Lower lobe of right lung (tissue), 2 donors: ENCODE measurements around the gene CDH5. TPM values are rescaled to one million over a fixed set of nuclear protein-coding genes. Genes with fewer than 3 reads are reported as not detected.

Experiments
- ATAC-seq, 2 donors: fragments of 200-7000 bp; cut with Tn5 transposase; one replicate each; pipeline ENCODE4 v1.9.1; 2020 to 2022; ENCODE audit warnings: mild to moderate bottlenecking in 2 of 2, moderate library complexity in 2 of 2
- DNase-seq: peaks from one replicate; pipeline ENCODE4 v3.0.0-alpha.2; 2020
- H3K27ac ChIP-seq: fragments of 200-600 bp; one replicate; pipeline ENCODE4 v1.8.0; 2022
- H3K27me3 ChIP-seq: fragments of 200-600 bp; one replicate; pipeline ENCODE4 v1.8.0; 2022; ENCODE audit warnings: low read depth
- H3K36me3 ChIP-seq: fragments of 200-600 bp; one replicate; pipeline ENCODE4 v1.8.0; 2022; ENCODE audit warnings: mild to moderate bottlenecking
- H3K4me1 ChIP-seq: fragments of 200-600 bp; one replicate; pipeline ENCODE4 v1.8.0; 2022
- H3K4me3 ChIP-seq: fragments of 200-600 bp; one replicate; pipeline ENCODE4 v1.8.0; 2022; ENCODE audit warnings: mild to moderate bottlenecking
- H3K9me3 ChIP-seq: fragments of 200-600 bp; one replicate; pipeline ENCODE4 v1.8.0; 2022
- intact Hi-C: fragments of 100-400 bp; cut with DNase I; formaldehyde crosslinking; loops from one replicate; pipeline ENCODE4 v1.11.0; 2022
- total RNA-seq: library from RNA; stranded (reverse); fragmentation: NEBNext Ultra II Directional; extraction: Animal tissue kit (Norgen Biotek cat#: 25700); gene quantifications from one replicate; pipeline ENCODE4 v1.2.1, GENCODE V29; 2021
- TF ChIP-seq, protein P1 (sequence below): fragments of 200-600 bp; IDR thresholded peaks from one replicate; pipeline ENCODE4 v1.8.0; 2022; ENCODE audit warnings: antibody characterized with exemption, mild to moderate bottlenecking
- donor health status: DM: no; HTN: yes; CAD: no; lungs with severe emphysema.

CDH5 gene
- total RNA-seq, 1 donor from 2014 or later, result 128 TPM

DNA sequence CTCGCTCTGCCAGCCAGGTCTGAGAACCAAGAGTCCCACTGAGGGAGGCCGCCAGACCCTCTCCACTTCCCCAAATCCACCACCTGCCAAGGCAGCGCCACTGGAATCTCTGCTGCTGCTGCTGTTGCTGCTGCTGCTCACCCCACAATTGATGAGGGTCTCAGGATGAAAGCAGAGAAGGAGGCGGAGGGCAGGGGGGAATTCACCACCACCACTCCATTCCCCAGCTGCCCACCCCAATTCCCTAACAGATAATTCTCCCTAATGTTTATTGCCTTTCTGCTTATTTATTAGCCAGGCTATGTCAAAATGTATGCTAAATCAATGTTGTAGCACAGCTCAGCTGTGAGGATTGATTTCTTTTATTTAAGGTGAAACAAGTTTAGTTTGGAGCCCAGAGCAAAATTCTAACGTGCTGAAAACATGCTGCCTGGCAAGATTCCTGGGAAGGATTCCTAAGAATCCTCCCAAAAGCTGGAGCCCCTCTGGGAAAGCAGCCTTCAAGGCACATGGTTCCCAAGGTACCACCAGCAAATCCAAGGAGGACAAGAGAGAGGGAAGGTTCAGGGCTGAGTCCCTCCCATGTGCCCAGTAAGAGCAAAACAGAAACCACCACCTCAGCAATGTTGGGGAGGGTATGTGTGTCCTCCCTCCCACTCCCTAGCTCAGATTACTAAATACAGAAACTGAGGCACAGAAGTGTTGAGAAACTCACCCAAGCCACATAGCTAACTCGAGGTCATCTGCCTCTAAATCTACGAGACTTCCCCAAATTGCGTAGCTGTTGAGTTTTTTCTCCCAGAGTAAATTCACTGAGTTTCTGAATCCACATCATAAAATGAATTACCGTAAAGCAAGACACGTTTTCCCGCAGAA lies 12.2 kb upstream of the CDH5 start:
- H3K9me3 ChIP-seq, result no peaks in the 10 kb centered on the region
- DNase-seq, result no peak
- intact Hi-C loops, result no loop called here
- no peak overlapping the region for H3K4me3 ChIP-seq
- TF ChIP-seq, protein P1, sequence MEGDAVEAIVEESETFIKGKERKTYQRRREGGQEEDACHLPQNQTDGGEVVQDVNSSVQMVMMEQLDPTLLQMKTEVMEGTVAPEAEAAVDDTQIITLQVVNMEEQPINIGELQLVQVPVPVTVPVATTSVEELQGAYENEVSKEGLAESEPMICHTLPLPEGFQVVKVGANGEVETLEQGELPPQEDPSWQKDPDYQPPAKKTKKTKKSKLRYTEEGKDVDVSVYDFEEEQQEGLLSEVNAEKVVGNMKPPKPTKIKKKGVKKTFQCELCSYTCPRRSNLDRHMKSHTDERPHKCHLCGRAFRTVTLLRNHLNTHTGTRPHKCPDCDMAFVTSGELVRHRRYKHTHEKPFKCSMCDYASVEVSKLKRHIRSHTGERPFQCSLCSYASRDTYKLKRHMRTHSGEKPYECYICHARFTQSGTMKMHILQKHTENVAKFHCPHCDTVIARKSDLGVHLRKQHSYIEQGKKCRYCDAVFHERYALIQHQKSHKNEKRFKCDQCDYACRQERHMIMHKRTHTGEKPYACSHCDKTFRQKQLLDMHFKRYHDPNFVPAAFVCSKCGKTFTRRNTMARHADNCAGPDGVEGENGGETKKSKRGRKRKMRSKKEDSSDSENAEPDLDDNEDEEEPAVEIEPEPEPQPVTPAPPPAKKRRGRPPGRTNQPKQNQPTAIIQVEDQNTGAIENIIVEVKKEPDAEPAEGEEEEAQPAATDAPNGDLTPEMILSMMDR, result no peak
- ATAC-seq, result no peak
- no peaks in the 10 kb centered on the region for H3K27me3 ChIP-seq
- H3K27ac ChIP-seq, result no peak overlapping the region
- no peaks in the 10 kb centered on the region for H3K36me3 ChIP-seq
- H3K4me1 ChIP-seq, result peaks cover 17% of the 10 kb centered on the region

DNA sequence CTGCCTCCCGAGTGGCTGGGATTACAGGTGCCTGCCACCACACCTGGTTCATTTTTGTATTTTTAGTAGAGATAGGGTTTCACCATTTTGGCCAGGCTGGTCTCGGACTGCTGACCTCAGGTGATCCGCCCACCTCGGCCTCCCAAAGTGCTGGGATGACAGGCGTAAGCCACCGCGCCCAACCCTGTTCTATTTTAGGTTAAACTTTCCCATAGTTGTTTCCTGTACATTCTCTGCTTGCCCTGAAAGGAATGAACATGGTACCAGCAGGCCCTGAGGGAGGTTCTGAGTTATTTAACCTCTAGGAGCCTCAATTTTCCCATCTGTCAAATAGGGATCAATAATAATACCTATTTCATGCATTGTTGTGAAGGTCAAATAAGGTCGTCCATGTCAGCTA lies 11.0 kb upstream of the CDH5 start:
- no peak for DNase-seq
- H3K27me3 ChIP-seq, result no peaks in the 10 kb centered on the region

DNA sequence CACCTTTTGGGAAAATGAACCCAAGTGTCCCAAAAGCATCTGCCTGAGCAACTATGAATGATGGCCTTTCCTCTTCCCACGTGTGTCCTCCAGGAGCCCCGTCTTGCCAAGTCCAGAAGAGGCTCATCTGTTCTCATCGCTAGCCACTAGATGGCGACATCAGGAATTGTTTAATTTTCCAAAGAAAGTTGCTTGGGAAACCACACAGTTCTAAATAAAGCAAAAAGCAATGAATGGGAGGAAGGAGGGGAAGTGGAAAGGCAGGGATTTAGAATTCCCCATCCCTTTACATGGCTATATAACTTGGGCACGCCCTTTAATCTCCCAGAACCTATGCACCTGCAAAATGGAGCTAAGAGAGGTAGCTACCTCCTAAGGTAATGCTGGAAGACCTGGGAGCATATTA lies 9.0 kb upstream of the CDH5 start:
- Histone ChIP-seq H3K36me3 (no peaks in the 10 kb centered on the region), H3K27me3 (no peaks in the 10 kb centered on the region), H3K27ac (no peak overlapping the region), H3K4me1 (peaks cover 48% of the 10 kb centered on the region), H3K4me3 (no peak overlapping the region), H3K9me3 (no peaks in the 10 kb centered on the region)
- intact Hi-C loops, result no loop called here
- DNase-seq, result no peak
- TF ChIP-seq, protein P1, result peak; percentile 74
- ATAC-seq, result peak; percentile 47 to 59

More for the DNA sequence above, 11.0 kb upstream of the CDH5 start:
- no peaks in the 10 kb centered on the region for H3K36me3 ChIP-seq
- no peak for ATAC-seq
- no peak overlapping the region for H3K4me3 ChIP-seq
- TF ChIP-seq, protein P1, result no peak
- H3K9me3 ChIP-seq, result no peaks in the 10 kb centered on the region
- intact Hi-C loops, result no loop called here
- H3K4me1 ChIP-seq, result peaks cover 30% of the 10 kb centered on the region
- no peak overlapping the region for H3K27ac ChIP-seq

DNA sequence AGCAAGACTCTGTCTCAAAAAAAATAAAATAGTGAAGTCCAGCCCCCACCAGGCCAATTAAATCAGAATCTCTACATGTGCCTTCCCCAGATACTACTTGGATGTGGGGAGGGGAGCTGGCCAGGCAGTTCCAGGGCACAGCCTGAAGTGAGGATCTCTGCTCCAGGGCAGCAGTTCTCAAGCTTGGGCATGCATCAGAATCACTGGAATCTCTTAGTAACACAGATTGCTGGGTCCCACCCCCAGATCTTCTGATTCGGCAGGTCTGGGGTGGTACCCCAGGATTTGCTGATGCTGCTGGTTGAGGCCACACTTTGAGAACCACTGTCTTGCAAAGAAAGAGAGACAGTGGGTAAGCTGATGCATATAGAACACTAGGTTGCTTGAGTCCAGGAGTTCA lies 8.3 kb upstream of the CDH5 start:
- Histone ChIP-seq H3K27me3 (no peaks in the 10 kb centered on the region), H3K4me1 (peaks cover 55% of the 10 kb centered on the region), H3K4me3 (no peak overlapping the region), H3K36me3 (no peaks in the 10 kb centered on the region), H3K9me3 (no peaks in the 10 kb centered on the region), H3K27ac (no peak overlapping the region)
- DNase-seq, result no peak
- intact Hi-C loops, result no loop called here
- no peak for ATAC-seq
- TF ChIP-seq, protein P1, result no peak

DNA sequence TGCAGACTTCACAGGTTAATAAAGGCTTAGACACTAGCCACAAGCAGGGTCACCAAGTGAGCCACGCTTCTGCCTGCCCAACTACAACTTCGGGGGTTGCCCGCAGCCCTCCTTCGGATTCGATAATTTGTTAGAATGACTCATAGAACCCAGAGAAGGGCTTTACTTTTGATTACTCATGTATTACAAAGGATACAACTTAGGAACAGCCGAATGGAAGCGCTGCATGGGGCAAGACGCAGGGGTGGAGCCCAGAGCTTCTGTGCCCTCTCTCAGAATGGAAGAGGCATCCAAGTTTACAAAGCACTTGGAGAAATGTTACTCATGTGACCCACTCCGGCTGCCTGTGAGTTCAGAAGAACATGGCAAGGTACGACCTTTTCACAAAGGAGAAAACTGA lies 7.5 kb upstream of the CDH5 start:
- Histone ChIP-seq H3K27me3 (no peaks in the 10 kb centered on the region), H3K4me1 (peaks cover 56% of the 10 kb centered on the region), H3K36me3 (no peaks in the 10 kb centered on the region), H3K4me3 (no peak overlapping the region), H3K27ac (peak overlapping the region; percentile 51), H3K9me3 (no peaks in the 10 kb centered on the region)
- no peak for DNase-seq
- TF ChIP-seq, protein P1, result no peak
- intact Hi-C loops, result no loop called here
- ATAC-seq, result peak; percentile 4 to 25
